OCI-LY3 (cell line): Measurements from ENCODE around the gene CCIN.

Experiments
- H2AFZ ChIP-seq: fragments of 200-600, 300-600 bp; shearing (Covaris generic); 2 replicates; pipeline ENCODE4 v1.6.0; 2014; ENCODE audit warnings: antibody characterized with exemption, low read depth, low read length
- H3K27ac ChIP-seq: fragments of 200-600, 300-600 bp; sonication (generic); 2 replicates; pipeline ENCODE4 v1.5.1; 2014; ENCODE audit warnings: mild to moderate bottlenecking, low read length, moderate library complexity, mixed read lengths
- H3K27me3 ChIP-seq: fragments of 200-600, 300-600 bp; sonication (generic); 2 replicates; pipeline ENCODE4 v1.6.1; 2014; ENCODE audit warnings: low read depth, low read length, mixed read lengths
- H3K36me3 ChIP-seq: fragments of 200-600, 300-600 bp; sonication (generic); replicated peaks from 2 replicates; pipeline ENCODE3; 2014; ENCODE audit warnings: low read depth, low read length, mixed read lengths
- H3K4me1 ChIP-seq: fragments of 300-600, 200-600 bp; sonication (generic); 2 replicates; pipeline ENCODE4 v1.6.1; 2014; ENCODE audit warnings: low read length, mixed read lengths
- H3K4me2 ChIP-seq: fragments of 200-600, 300-600 bp; sonication (generic); 2 replicates; pipeline ENCODE4 v1.6.1; 2014; ENCODE audit warnings: low read length, mixed read lengths
- H3K4me3 ChIP-seq: fragments of 300-600, 200-600 bp; sonication (generic); 2 replicates; pipeline ENCODE4 v1.5.1; 2014; ENCODE audit warnings: antibody characterized with exemption, mild to moderate bottlenecking, low read length, moderate library complexity
- H3K79me2 ChIP-seq: fragments of 300-600, 200-600 bp; shearing (Covaris generic); 2 replicates; pipeline ENCODE4 v1.6.1; 2014; ENCODE audit warnings: mild to moderate bottlenecking, low read length, mixed read lengths
- H3K9ac ChIP-seq: fragments of 300-600, 200-600 bp; shearing (Covaris generic); 2 replicates; pipeline ENCODE4 v1.6.0; 2014; ENCODE audit warnings: mild to moderate bottlenecking, low read length, moderate library complexity
- H3K9me3 ChIP-seq: fragments of 200-600, 300-600 bp; shearing (Covaris generic); 2 replicates; pipeline ENCODE4 v1.6.1; 2014; ENCODE audit warnings: low read length, mixed read lengths; ENCODE audit not compliant: insufficient read depth
- H4K20me1 ChIP-seq: fragments of 200-600, 300-600 bp; sonication (generic); 2 replicates; pipeline ENCODE4 v1.6.1; 2016; ENCODE audit warnings: low read length, mixed read lengths; ENCODE audit not compliant: insufficient read depth
- CTCF ChIP-seq: fragments of 200-600, 300-600 bp; sonication (generic); IDR thresholded peaks from 2 replicates; pipeline ENCODE4 v1.5.1; 2014; ENCODE audit warnings: antibody characterized with exemption, low read length, low read depth
- EZH2phosphoT487 ChIP-seq: fragments of 200-600 bp; shearing (Covaris generic); IDR thresholded peaks from 2 replicates; pipeline ENCODE4 v1.6.1; 2018; ENCODE audit warnings: antibody characterized with exemption, mixed run types, low read depth

The CCIN gene

GRCh38 chr9:36141288-36141687 is 27.9 kb upstream of the CCIN start:
- no peak overlapping the region for H3K9ac ChIP-seq
- H3K79me2 ChIP-seq = no peaks in the 10 kb centered on the region
- no peak overlapping the region for H3K27ac ChIP-seq
- H3K4me3 ChIP-seq = no peak overlapping the region
- peaks cover 13% of the 10 kb centered on the region for H3K4me1 ChIP-seq
- H3K9me3 ChIP-seq = no peaks in the 10 kb centered on the region
- no peak for TF ChIP-seq CTCF
- no peak for TF ChIP-seq EZH2phosphoT487
- H3K27me3 ChIP-seq = peaks cover 10% of the 10 kb centered on the region
- H2AFZ ChIP-seq = no peak overlapping the region
- no peak overlapping the region for H3K4me2 ChIP-seq
- no peaks in the 10 kb centered on the region for H3K36me3 ChIP-seq
- H4K20me1 ChIP-seq = no peaks in the 10 kb centered on the region

DNA sequence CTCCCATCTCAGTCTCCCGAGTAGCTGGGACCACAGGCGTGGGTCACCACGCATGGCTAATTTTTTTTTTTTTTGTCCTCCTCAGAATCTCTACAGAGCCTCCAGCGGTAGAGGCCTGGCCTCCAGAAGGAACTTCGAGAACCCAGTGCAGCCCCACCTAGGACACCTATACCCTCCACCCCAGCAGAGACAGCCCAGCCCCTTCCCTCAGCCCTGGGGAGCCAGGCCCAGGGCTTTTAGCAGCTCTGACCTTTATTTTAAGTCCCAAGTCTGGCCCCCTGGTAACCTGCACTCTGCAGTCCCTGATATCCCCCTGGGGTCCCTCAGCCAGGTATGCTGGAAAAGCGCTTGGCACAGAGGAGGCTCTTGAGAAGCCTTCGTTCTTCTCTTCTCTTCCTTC is 27.4 kb upstream of the CCIN start:
- Histone ChIP-seq H3K79me2 (no peaks in the 10 kb centered on the region), H3K27ac (no peak overlapping the region), H2AFZ (no peak overlapping the region), H3K9me3 (no peaks in the 10 kb centered on the region), H3K27me3 (peaks cover 10% of the 10 kb centered on the region), H4K20me1 (no peaks in the 10 kb centered on the region), H3K4me3 (no peak overlapping the region), H3K36me3 (no peaks in the 10 kb centered on the region), H3K4me1 (peaks cover 13% of the 10 kb centered on the region), H3K9ac (no peak overlapping the region), H3K4me2 (no peak overlapping the region)
- no peak for TF ChIP-seq EZH2phosphoT487
- no peak for TF ChIP-seq CTCF

GRCh38 chr9:36142510-36143244 is 26.5 kb upstream of the CCIN start:
- Histone ChIP-seq H3K9me3 (no peaks in the 10 kb centered on the region), H4K20me1 (no peaks in the 10 kb centered on the region), H3K4me2 (peak overlapping the region; percentile 20), H3K27me3 (peaks cover 3% of the 10 kb centered on the region), H2AFZ (no peak overlapping the region), H3K27ac (no peak overlapping the region), H3K4me3 (no peak overlapping the region), H3K36me3 (no peaks in the 10 kb centered on the region), H3K9ac (no peak overlapping the region), H3K4me1 (peaks cover 7% of the 10 kb centered on the region; the same call in 1 of the 2 replicates), H3K79me2 (no peaks in the 10 kb centered on the region)
- no peak for TF ChIP-seq CTCF
- no peak for TF ChIP-seq EZH2phosphoT487

- Histone ChIP-seq H4K20me1 (no peaks in the 10 kb centered on the region), H3K4me2 (peak overlapping the region; percentile 20; the same call in 1 of the 2 replicates), H3K79me2 (no peaks in the 10 kb centered on the region), H3K27ac (no peak overlapping the region), H2AFZ (no peak overlapping the region), H3K9ac (no peak overlapping the region), H3K4me1 (peaks cover 6% of the 10 kb centered on the region; the same call in 1 of the 2 replicates), H3K9me3 (no peaks in the 10 kb centered on the region), H3K4me3 (no peak overlapping the region), H3K36me3 (no peaks in the 10 kb centered on the region), H3K27me3 (no peaks in the 10 kb centered on the region)
- TF ChIP-seq CTCF (no peak), EZH2phosphoT487 (no peak)
Measured at GRCh38 chr9:36143245-36143641, 25.9 kb upstream of the CCIN start.
